ENCODE measurements around the gene FOXA1. TPM values are rescaled to one million over a fixed set of nuclear protein-coding genes. Genes with fewer than 3 reads are reported as not detected.

The FOXA1 gene
- total RNA-seq, 1 donor from 2014 or later: 30.5 TPM

DNA sequence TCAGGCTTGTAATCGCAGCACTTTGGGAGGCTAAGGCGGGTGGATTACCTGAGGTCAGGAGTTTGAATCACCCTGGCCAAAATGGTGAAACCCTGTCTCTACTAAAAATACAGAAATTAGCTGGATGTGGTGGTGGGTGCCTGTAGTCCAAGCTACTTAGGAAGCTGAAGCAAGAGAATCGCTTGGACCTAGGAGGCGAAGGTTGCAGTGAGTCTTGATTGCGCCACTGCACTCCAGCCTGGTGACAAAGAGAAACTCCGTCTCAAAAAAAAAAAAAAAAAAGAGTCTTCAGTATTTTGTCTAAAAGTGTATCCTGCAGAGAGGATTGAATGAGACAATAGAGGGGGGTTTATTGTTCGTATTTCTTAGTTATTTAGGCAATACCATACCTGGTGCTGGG, 25.3 kb downstream of the FOXA1 start:
- Histone ChIP-seq H3K27ac (no peak overlapping the region), H3K9me3 (no peaks in the 10 kb centered on the region), H3K4me3 (no peak overlapping the region), H3K36me3 (no peaks in the 10 kb centered on the region), H3K27me3 (ENCODE audit: low read depth) (no peaks in the 10 kb centered on the region), H3K4me1 (no peaks in the 10 kb centered on the region)
- intact Hi-C loops (cut with DNase I): no loop called here
- ATAC-seq (no peak), DNase-seq (no peak)
- TF ChIP-seq, protein P1, sequence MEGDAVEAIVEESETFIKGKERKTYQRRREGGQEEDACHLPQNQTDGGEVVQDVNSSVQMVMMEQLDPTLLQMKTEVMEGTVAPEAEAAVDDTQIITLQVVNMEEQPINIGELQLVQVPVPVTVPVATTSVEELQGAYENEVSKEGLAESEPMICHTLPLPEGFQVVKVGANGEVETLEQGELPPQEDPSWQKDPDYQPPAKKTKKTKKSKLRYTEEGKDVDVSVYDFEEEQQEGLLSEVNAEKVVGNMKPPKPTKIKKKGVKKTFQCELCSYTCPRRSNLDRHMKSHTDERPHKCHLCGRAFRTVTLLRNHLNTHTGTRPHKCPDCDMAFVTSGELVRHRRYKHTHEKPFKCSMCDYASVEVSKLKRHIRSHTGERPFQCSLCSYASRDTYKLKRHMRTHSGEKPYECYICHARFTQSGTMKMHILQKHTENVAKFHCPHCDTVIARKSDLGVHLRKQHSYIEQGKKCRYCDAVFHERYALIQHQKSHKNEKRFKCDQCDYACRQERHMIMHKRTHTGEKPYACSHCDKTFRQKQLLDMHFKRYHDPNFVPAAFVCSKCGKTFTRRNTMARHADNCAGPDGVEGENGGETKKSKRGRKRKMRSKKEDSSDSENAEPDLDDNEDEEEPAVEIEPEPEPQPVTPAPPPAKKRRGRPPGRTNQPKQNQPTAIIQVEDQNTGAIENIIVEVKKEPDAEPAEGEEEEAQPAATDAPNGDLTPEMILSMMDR (IDR thresholded peaks at IDR 0.05): no peak

DNA sequence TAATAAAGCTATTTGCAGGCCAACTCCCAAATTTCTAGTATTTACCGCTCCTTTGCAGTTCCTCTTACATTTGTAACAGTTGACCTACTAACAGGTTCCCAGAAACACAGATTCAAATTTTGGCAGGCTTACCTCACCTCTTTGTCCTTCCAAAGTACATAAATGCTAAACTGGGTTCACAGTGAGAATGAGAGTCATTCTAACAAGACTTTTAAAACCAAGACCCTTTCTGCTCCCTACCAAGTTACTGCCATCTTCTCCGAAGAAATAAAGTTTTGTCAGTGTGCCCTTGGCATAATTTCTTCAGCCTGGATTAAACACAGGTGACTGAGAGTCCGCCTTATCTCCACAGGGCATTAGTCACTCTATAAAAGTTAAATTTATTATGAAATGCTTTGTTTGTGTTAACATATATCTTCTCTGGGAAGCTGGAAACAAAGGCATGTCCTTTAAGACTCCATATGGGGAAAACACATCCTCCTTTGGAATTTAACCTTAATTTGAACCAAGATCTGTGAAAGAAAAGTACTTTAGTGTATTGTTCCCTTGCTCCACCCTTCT, 28.2 kb downstream of the FOXA1 start:
- Histone ChIP-seq H3K4me1 (no peaks in the 10 kb centered on the region), H3K27me3 (ENCODE audit: low read depth) (no peaks in the 10 kb centered on the region), H3K27ac (peak overlapping the region; percentile 53), H3K36me3 (no peaks in the 10 kb centered on the region), H3K4me3 (no peak overlapping the region), H3K9me3 (no peaks in the 10 kb centered on the region)
- DNase-seq: no peak
- peak in 1 of 2 donors; percentile 88 for ATAC-seq
- TF ChIP-seq, protein P1 (IDR thresholded peaks at IDR 0.05): no peak
- intact Hi-C loops (cut with DNase I): no loop called here

DNA sequence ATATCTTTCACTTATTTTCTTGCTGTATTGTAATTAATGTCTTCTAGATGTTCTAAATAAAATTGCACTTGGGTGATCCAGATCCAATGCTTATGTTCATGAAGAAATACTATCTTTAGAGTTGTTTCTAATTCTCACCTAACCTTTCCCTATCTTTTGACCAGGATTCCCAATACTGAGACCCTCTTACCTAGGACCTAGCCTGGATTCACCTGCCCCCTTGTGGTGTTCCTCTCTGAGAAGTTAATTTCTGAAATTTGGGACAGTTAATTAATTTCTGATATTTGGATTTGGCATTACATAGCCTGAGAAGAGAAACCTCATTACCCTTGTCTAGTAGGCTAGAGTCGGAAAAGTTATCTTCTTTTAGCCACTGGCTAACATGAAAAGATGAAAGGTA, 29.5 kb downstream of the FOXA1 start:
- H3K27ac ChIP-seq: no peak overlapping the region
- DNase-seq: no peak

DNA sequence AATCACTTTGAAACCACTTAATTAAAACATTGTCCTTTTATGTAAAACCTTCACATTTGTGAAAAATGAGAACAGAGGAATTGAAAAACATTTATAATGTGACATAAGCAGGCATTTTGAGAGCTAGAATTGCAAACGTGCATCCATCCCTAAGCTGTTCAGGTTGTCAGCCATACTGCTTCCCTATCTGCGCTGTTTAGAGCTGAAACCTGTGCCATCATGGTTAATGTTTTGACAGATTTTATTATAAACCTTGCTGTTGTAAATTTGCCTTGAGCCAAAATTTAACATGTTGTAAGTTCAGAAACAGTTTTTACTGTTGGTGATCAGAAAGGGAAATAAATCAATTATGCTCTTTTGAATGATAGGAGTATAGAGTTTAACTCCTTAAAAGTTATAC, 31.9 kb downstream of the FOXA1 start:
- no peaks in the 10 kb centered on the region for H3K27me3 ChIP-seq (ENCODE audit: low read depth)
- TF ChIP-seq, protein P1 (IDR thresholded peaks at IDR 0.05): no peak
- intact Hi-C loops (cut with DNase I): no loop called here
- H3K4me3 ChIP-seq: no peak overlapping the region
- no peaks in the 10 kb centered on the region for H3K36me3 ChIP-seq
- no peaks in the 10 kb centered on the region for H3K4me1 ChIP-seq
- no peaks in the 10 kb centered on the region for H3K9me3 ChIP-seq
- ATAC-seq (no peak), DNase-seq (no peak)
- no peak overlapping the region for H3K27ac ChIP-seq

More for the DNA sequence above, 29.5 kb downstream of the FOXA1 start:
- TF ChIP-seq, protein P1 (IDR thresholded peaks at IDR 0.05): peak; percentile 17
- Histone ChIP-seq H3K27me3 (ENCODE audit: low read depth) (no peaks in the 10 kb centered on the region), H3K4me3 (no peak overlapping the region), H3K9me3 (no peaks in the 10 kb centered on the region), H3K4me1 (no peaks in the 10 kb centered on the region), H3K36me3 (no peaks in the 10 kb centered on the region)
- ATAC-seq: peak in 1 of 2 donors; percentile 53
- intact Hi-C loops (cut with DNase I): no loop called here

DNA sequence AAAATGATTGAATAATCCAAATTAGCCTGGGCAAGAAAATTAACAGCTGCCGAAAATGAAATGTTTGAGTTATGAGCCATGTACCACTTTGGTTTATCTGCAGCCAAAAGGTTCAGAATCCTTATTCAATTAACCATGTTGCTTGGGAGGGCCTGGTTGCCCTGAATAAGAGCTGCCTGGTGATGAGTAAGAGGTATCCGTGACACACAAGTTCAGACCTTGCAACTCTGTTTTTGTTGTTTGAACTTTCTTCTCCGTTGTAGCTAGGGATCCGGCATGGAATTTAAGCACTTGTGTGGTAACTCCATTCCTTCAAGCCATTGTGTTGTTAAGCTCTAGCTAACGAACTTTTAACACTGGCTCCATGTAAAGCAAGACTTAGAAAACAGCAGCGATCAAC, 35.7 kb downstream of the FOXA1 start:
- H3K9me3 ChIP-seq: no peaks in the 10 kb centered on the region
- ATAC-seq (no peak), DNase-seq (no peak)
- H3K4me1 ChIP-seq: no peaks in the 10 kb centered on the region
- TF ChIP-seq, protein P1 (IDR thresholded peaks at IDR 0.05): no peak
- H3K27me3 ChIP-seq (ENCODE audit: low read depth): no peaks in the 10 kb centered on the region
- no peak overlapping the region for H3K27ac ChIP-seq
- no peaks in the 10 kb centered on the region for H3K36me3 ChIP-seq
- intact Hi-C loops (cut with DNase I): no loop called here
- H3K4me3 ChIP-seq: no peak overlapping the region

Measured in lower lobe of right lung (tissue), 2 donors.